Brain microvascular endothelial cell (primary cell): ENCODE measurements around the gene TMEM178B.

Source experiments
- DNase-seq: peaks from one replicate; pipeline ENCODE4 v3.0.0-alpha.2; 2020
- H3K27ac ChIP-seq: fragments of 250-450 bp; sonication (Bioruptor Pico); 2 replicates; pipeline ENCODE4 v1.5.1; 2020; ENCODE audit warnings: mild to moderate bottlenecking, moderate library complexity
- H3K27me3 ChIP-seq: fragments of 250-450 bp; sonication (Bioruptor Pico); replicated peaks from 2 replicates; pipeline ENCODE4 v1.5.1; 2020; ENCODE audit warnings: mild to moderate bottlenecking
- H3K36me3 ChIP-seq: fragments of 250-450 bp; sonication (Bioruptor Pico); replicated peaks from 2 replicates; pipeline ENCODE4 v1.5.1; 2020; ENCODE audit warnings: mild to moderate bottlenecking
- H3K4me3 ChIP-seq: 2 replicates; pipeline ENCODE4 v1.5.1; 2011; ENCODE audit warnings: low read depth, mild to moderate bottlenecking, control low read depth, low read length, moderate library complexity
- CTCF ChIP-seq: IDR thresholded peaks from 2 replicates; pipeline ENCODE4 v1.5.1; 2011; ENCODE audit warnings: low read depth, mild to moderate bottlenecking, moderate library complexity, low read length, control low read depth, inconsistent platforms; ENCODE audit errors: missing control alignments
- in situ Hi-C: cut with HindIII; loops from 2 replicates; pipeline ENCODE4 v1.10.0; 2017; ENCODE audit warnings: low sequenced_read_pairs, low pct_ligation_motif_present

TMEM178B gene

GRCh38 chr7:141232286-141233051 lies 158.6 kb downstream of the TMEM178B start:
- H3K27me3 ChIP-seq, result no peaks in the 10 kb centered on the region
- no peak for TF ChIP-seq CTCF
- H3K4me3 ChIP-seq, result no peak overlapping the region
- no peaks in the 10 kb centered on the region for H3K36me3 ChIP-seq
- H3K27ac ChIP-seq, result no peak overlapping the region
- in situ Hi-C loops, result no loop called here
- DNase-seq, result no peak

GRCh38 chr7:141234335-141235105 lies 160.7 kb downstream of the TMEM178B start:
- no peak for TF ChIP-seq CTCF
- Histone ChIP-seq H3K4me3 (no peak overlapping the region), H3K27ac (no peak overlapping the region), H3K36me3 (no peaks in the 10 kb centered on the region), H3K27me3 (no peaks in the 10 kb centered on the region)
- in situ Hi-C loops, result no loop called here
- no peak for DNase-seq

GRCh38 chr7:141235656-141236055 lies 161.8 kb downstream of the TMEM178B start:
- Histone ChIP-seq H3K4me3 (no peak overlapping the region), H3K27ac (no peak overlapping the region), H3K36me3 (no peaks in the 10 kb centered on the region), H3K27me3 (no peaks in the 10 kb centered on the region)
- no peak for TF ChIP-seq CTCF
- DNase-seq, result no peak
- in situ Hi-C loops, result no loop called here

- Histone ChIP-seq H3K4me3 (no peak overlapping the region), H3K27me3 (no peaks in the 10 kb centered on the region)
Observed at GRCh38 chr7:141238596-141239243, 164.9 kb downstream of the TMEM178B start.

GRCh38 chr7:141239661-141240060 lies 165.8 kb downstream of the TMEM178B start:
- no peaks in the 10 kb centered on the region for H3K27me3 ChIP-seq
- H3K36me3 ChIP-seq, result no peaks in the 10 kb centered on the region
- H3K4me3 ChIP-seq, result no peak overlapping the region
- DNase-seq, result no peak
- no peak for TF ChIP-seq CTCF
- in situ Hi-C loops, result no loop called here
- H3K27ac ChIP-seq, result no peak overlapping the region

More at GRCh38 chr7:141238596-141239243, 164.9 kb downstream of the TMEM178B start:
- no peak overlapping the region for H3K27ac ChIP-seq
- in situ Hi-C loops, result no loop called here
- TF ChIP-seq CTCF, result no peak
- no peaks in the 10 kb centered on the region for H3K36me3 ChIP-seq
- DNase-seq, result no peak
